Measurements from ENCODE around the gene ARSB. TPM values are rescaled to one million over a fixed set of nuclear protein-coding genes. Genes with fewer than 3 reads are reported as not detected.

ARSB gene
- total RNA-seq, 1 donor = 38.4 TPM

GRCh38 chr5:78747055-78747454 is 238.1 kb downstream of the ARSB start:
- TF ChIP-seq, protein P1, sequence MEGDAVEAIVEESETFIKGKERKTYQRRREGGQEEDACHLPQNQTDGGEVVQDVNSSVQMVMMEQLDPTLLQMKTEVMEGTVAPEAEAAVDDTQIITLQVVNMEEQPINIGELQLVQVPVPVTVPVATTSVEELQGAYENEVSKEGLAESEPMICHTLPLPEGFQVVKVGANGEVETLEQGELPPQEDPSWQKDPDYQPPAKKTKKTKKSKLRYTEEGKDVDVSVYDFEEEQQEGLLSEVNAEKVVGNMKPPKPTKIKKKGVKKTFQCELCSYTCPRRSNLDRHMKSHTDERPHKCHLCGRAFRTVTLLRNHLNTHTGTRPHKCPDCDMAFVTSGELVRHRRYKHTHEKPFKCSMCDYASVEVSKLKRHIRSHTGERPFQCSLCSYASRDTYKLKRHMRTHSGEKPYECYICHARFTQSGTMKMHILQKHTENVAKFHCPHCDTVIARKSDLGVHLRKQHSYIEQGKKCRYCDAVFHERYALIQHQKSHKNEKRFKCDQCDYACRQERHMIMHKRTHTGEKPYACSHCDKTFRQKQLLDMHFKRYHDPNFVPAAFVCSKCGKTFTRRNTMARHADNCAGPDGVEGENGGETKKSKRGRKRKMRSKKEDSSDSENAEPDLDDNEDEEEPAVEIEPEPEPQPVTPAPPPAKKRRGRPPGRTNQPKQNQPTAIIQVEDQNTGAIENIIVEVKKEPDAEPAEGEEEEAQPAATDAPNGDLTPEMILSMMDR (IDR thresholded peaks at IDR 0.05; ENCODE audit: extremely low read depth, low read depth, low read length) = no peak
- Histone ChIP-seq H4K20me1 (ENCODE audit: insufficient read depth, low read length) (no peaks in the 10 kb centered on the region), H3K9me3 (ENCODE audit: low read depth, low read length) (no peaks in the 10 kb centered on the region), H2AFZ (ENCODE audit: low read length) (peak overlapping the region; percentile 64), H3K4me2 (ENCODE audit: insufficient read depth, low read length) (peak overlapping the region; percentile 28), H3K4me3 (ENCODE audit: insufficient read depth, low read length) (no peak overlapping the region), H3K79me2 (ENCODE audit: insufficient read depth, low read length) (no peaks in the 10 kb centered on the region), H3K27ac (ENCODE audit: low read depth, low read length) (peak overlapping the region; percentile 82), H3K4me1 (ENCODE audit: insufficient read depth, low read length) (peaks cover 24% of the 10 kb centered on the region), H3K27me3 (ENCODE audit: insufficient read depth, low read length) (peaks cover 4% of the 10 kb centered on the region), H3K36me3 (ENCODE audit: insufficient read depth, low read length) (no peaks in the 10 kb centered on the region)
- DNase-seq (ENCODE audit: insufficient read length, low spot score, missing footprints) = no peak

DNA sequence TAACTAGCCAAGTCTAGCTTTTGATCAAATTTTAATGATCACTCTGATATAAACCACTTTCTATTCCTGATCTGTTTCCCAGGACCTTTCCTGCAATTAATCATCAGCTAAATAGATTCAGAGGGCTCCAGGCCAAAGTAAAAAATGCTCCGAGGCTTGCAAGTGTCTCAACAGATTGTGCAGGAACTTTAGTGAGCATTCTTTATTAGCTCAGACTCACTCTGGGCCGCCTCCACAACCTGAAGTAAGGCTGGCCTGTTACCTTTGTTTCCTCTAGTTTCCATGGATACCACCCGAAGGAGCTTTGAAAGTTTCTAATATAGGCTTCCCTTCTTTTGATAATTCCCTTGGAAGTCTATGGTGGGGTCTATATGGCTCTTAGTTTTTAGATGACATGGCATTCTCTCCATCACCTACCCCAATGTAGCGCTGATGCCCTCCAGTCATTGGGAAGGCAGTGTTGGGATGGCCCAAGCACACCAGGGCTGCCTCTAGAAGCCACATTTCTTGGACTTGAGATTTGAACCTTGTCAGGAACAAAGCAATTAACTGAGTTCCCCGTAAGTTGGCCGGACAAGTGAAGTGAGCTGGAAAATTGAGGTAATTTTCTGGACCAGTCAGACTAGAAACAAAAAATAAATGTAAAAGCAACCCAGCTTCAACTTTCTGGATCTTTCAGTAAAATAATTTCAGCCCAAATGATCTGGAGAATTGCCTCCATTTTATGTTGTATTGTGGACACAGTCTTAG is 238.9 kb downstream of the ARSB start:
- TF ChIP-seq, protein P1 (IDR thresholded peaks at IDR 0.05; ENCODE audit: extremely low read depth, low read depth, low read length) = no peak
- no peak for DNase-seq (ENCODE audit: insufficient read length, low spot score, missing footprints)

DNA sequence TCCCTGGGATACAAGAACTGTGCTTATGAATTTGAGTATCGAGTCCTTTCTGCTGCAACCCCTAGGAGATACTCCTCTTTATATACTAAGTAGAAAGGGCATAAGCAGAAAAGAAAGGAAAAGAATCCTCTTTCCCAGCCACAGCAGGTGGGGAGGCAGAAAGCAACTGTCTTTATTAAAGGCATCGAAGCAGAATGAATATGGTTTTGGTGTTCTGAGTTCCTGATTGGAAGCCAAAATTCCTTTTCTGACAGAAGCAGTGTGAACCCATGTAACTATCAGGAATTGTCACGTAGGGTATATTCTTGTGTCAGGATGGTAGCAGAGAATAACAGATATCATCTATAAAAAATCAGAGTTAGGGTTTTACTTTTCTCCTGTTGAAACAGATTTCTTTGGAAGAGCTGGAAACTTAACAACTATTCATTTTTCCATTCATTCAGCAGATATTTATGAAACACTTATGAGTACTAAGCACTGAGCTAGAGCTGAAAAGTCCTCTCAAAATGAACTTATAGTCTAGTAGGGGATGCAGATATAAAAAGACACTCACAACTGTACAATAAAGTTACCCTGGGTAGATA is 240.1 kb downstream of the ARSB start:
- no peak for DNase-seq (ENCODE audit: insufficient read length, low spot score, missing footprints)
- Histone ChIP-seq H2AFZ (ENCODE audit: low read length) (no peak overlapping the region), H3K4me2 (ENCODE audit: insufficient read depth, low read length) (no peak overlapping the region)

More for the DNA sequence above, 238.9 kb downstream of the ARSB start:
- Histone ChIP-seq H3K4me1 (ENCODE audit: insufficient read depth, low read length) (peaks cover 16% of the 10 kb centered on the region), H3K4me3 (ENCODE audit: insufficient read depth, low read length) (no peak overlapping the region), H3K27ac (ENCODE audit: low read depth, low read length) (no peak overlapping the region), H3K4me2 (ENCODE audit: insufficient read depth, low read length) (no peak overlapping the region), H4K20me1 (ENCODE audit: insufficient read depth, low read length) (no peaks in the 10 kb centered on the region), H3K36me3 (ENCODE audit: insufficient read depth, low read length) (no peaks in the 10 kb centered on the region), H2AFZ (ENCODE audit: low read length) (no peak overlapping the region), H3K79me2 (ENCODE audit: insufficient read depth, low read length) (no peaks in the 10 kb centered on the region), H3K9me3 (ENCODE audit: low read depth, low read length) (no peaks in the 10 kb centered on the region), H3K27me3 (ENCODE audit: insufficient read depth, low read length) (peaks cover 4% of the 10 kb centered on the region)

DNA sequence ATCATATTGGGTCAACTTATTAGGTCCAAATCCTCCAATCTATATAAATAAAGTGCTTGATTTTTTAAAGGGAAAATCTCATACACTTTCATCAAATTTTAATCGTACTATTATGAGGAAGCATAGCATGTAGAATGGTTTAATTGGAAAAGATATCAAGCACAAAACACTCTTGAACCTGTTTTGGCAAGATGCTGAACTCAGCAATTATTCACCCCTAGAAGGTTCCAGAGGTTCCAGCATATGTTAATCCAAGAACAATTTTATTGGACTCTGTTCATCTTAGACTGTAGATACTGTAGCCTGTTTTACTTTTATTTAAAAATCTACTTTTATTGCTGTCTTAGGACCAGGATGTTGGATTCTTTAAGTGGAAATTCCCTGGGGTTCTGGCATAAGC is 244.1 kb downstream of the ARSB start:
- no peak overlapping the region for H3K27ac ChIP-seq (ENCODE audit: low read depth, low read length)
- no peak overlapping the region for H2AFZ ChIP-seq (ENCODE audit: low read length)
- no peak for DNase-seq (ENCODE audit: insufficient read length, low spot score, missing footprints)
- no peaks in the 10 kb centered on the region for H3K79me2 ChIP-seq (ENCODE audit: insufficient read depth, low read length)
- no peaks in the 10 kb centered on the region for H3K9me3 ChIP-seq (ENCODE audit: low read depth, low read length)
- no peaks in the 10 kb centered on the region for H3K36me3 ChIP-seq (ENCODE audit: insufficient read depth, low read length)
- H4K20me1 ChIP-seq (ENCODE audit: insufficient read depth, low read length) = no peaks in the 10 kb centered on the region
- H3K4me2 ChIP-seq (ENCODE audit: insufficient read depth, low read length) = no peak overlapping the region
- TF ChIP-seq, protein P1 (IDR thresholded peaks at IDR 0.05; ENCODE audit: extremely low read depth, low read depth, low read length) = no peak
- H3K4me1 ChIP-seq (ENCODE audit: insufficient read depth, low read length) = no peaks in the 10 kb centered on the region
- H3K4me3 ChIP-seq (ENCODE audit: insufficient read depth, low read length) = no peak overlapping the region
- peaks cover 4% of the 10 kb centered on the region for H3K27me3 ChIP-seq (ENCODE audit: insufficient read depth, low read length)

More for the DNA sequence above, 240.1 kb downstream of the ARSB start:
- H3K79me2 ChIP-seq (ENCODE audit: insufficient read depth, low read length) = no peaks in the 10 kb centered on the region
- no peaks in the 10 kb centered on the region for H3K9me3 ChIP-seq (ENCODE audit: low read depth, low read length)
- no peak overlapping the region for H3K4me3 ChIP-seq (ENCODE audit: insufficient read depth, low read length)
- H3K4me1 ChIP-seq (ENCODE audit: insufficient read depth, low read length) = peaks cover 15% of the 10 kb centered on the region
- no peaks in the 10 kb centered on the region for H4K20me1 ChIP-seq (ENCODE audit: insufficient read depth, low read length)
- H3K27ac ChIP-seq (ENCODE audit: low read depth, low read length) = no peak overlapping the region
- H3K27me3 ChIP-seq (ENCODE audit: insufficient read depth, low read length) = peaks cover 4% of the 10 kb centered on the region
- no peaks in the 10 kb centered on the region for H3K36me3 ChIP-seq (ENCODE audit: insufficient read depth, low read length)
- TF ChIP-seq, protein P1 (IDR thresholded peaks at IDR 0.05; ENCODE audit: extremely low read depth, low read depth, low read length) = no peak
